ENCODE data around the gene UGT1A5. TPM values are rescaled to one million over a fixed set of nuclear protein-coding genes. Genes with fewer than 3 reads are reported as not detected.
"Not testable (repeated sequence)": the region's sequence is repeated elsewhere in the genome, so short reads cannot be mapped to it uniquely, and the experiment has no call there.

Gene UGT1A5
- total RNA-seq, 6 experiments from 2014 or later = not detected

GRCh38 chr2:233740870-233741269, 28.2 kb downstream of the UGT1A5 start:
- DNase-seq = no peak
- Mint-ChIP-seq H3K27me3 (ENCODE audit: insufficient read depth) (peaks cover 13% of the 10 kb centered on the region), H3K4me1 (ENCODE audit: low read depth) (no peaks in the 10 kb centered on the region), H3K36me3 (ENCODE audit: low read depth) (no peaks in the 10 kb centered on the region), H3K9me3 (peaks cover 10% of the 10 kb centered on the region; the same call in 1 of the 2 replicates), H3K27ac (no peak overlapping the region), H3K4me3 (no peak overlapping the region)
- TF ChIP-seq CTCF (IDR thresholded peaks at IDR 0.05) = no peak

GRCh38 chr2:233743464-233744259, 31.0 kb downstream of the UGT1A5 start:
- Mint-ChIP-seq H3K27ac (no peak overlapping the region), H3K4me1 (ENCODE audit: low read depth) (no peaks in the 10 kb centered on the region), H3K27me3 (ENCODE audit: insufficient read depth) (peaks cover 7% of the 10 kb centered on the region; the same call in 1 of the 2 replicates), H3K9me3 (peaks cover 6% of the 10 kb centered on the region; the same call in 1 of the 2 replicates), H3K36me3 (ENCODE audit: low read depth) (no peaks in the 10 kb centered on the region), H3K4me3 (no peak overlapping the region)
- no peak for DNase-seq
- TF ChIP-seq CTCF (IDR thresholded peaks at IDR 0.05) = no peak

- no peaks in the 10 kb centered on the region for H3K36me3 Mint-ChIP-seq (ENCODE audit: low read depth)
- H3K4me1 Mint-ChIP-seq (ENCODE audit: low read depth) = no peaks in the 10 kb centered on the region
- no peak overlapping the region for H3K4me3 Mint-ChIP-seq
- no peak for TF ChIP-seq CTCF (IDR thresholded peaks at IDR 0.05)
- H3K27me3 Mint-ChIP-seq (ENCODE audit: insufficient read depth) = peaks cover 7% of the 10 kb centered on the region; the same call in 1 of the 2 replicates
- DNase-seq = no peak
- peaks cover 12% of the 10 kb centered on the region for H3K9me3 Mint-ChIP-seq
- H3K27ac Mint-ChIP-seq = no peak overlapping the region
Observed at GRCh38 chr2:233745073-233745755, 32.5 kb downstream of the UGT1A5 start.

- H3K4me1 Mint-ChIP-seq (ENCODE audit: low read depth); H3K27me3 Mint-ChIP-seq (ENCODE audit: insufficient read depth); H3K36me3 Mint-ChIP-seq (ENCODE audit: low read depth); H3K27ac Mint-ChIP-seq; H3K4me3 Mint-ChIP-seq; DNase-seq: not testable (repeated sequence)
- peaks cover 12% of the 10 kb centered on the region for H3K9me3 Mint-ChIP-seq
Observed at GRCh38 chr2:233745838-233746237, 33.1 kb downstream of the UGT1A5 start.

- H3K4me3 Mint-ChIP-seq = no peak overlapping the region
- no peaks in the 10 kb centered on the region for H3K4me1 Mint-ChIP-seq (ENCODE audit: low read depth)
- peaks cover 20% of the 10 kb centered on the region for H3K9me3 Mint-ChIP-seq
- DNase-seq = no peak
- H3K27me3 Mint-ChIP-seq (ENCODE audit: insufficient read depth) = peaks cover 7% of the 10 kb centered on the region; the same call in 1 of the 2 replicates
- TF ChIP-seq CTCF (IDR thresholded peaks at IDR 0.05) = no peak
- H3K36me3 Mint-ChIP-seq (ENCODE audit: low read depth) = no peaks in the 10 kb centered on the region
- no peak overlapping the region for H3K27ac Mint-ChIP-seq
Observed at GRCh38 chr2:233746475-233747282, 34.0 kb downstream of the UGT1A5 start.

Measured in HFFc6 (cell line).